NCI-H1092 treated with DMSO at 0.1 percent for 48 hours (cell line): ENCODE data around the gene CYTH2.
"Not testable (repeated sequence)": the region's sequence is repeated elsewhere in the genome, so short reads cannot be mapped to it uniquely, and the experiment has no call there.

ENCODE experiments used
- DNase-seq: peaks from one replicate; lab custom pipeline; 2025; lab: John Stamatoyannopoulos, UW

CYTH2 gene

GRCh38 chr19:48512504-48513288 is 43.5 kb downstream of the CYTH2 start:
- no peak for DNase-seq

GRCh38 chr19:48513289-48514122 is 44.3 kb downstream of the CYTH2 start:
- peak; percentile 42 for DNase-seq

GRCh38 chr19:48514123-48514458 is 44.9 kb downstream of the CYTH2 start:
- DNase-seq: no peak

GRCh38 chr19:48516536-48516935 is 47.4 kb downstream of the CYTH2 start:
- no peak for DNase-seq

GRCh38 chr19:48518207-48518606 is 49.0 kb downstream of the CYTH2 start:
- no peak for DNase-seq

- not testable (repeated sequence) for DNase-seq
Observed at GRCh38 chr19:48519426-48519825, 50.3 kb downstream of the CYTH2 start.

GRCh38 chr19:48520134-48520533 is 51.0 kb downstream of the CYTH2 start:
- DNase-seq: no peak

- DNase-seq: no peak
Observed at GRCh38 chr19:48524221-48524620, 55.1 kb downstream of the CYTH2 start.

- DNase-seq: no peak
Observed at GRCh38 chr19:48524732-48525131, 55.6 kb downstream of the CYTH2 start.

- no peak for DNase-seq
Observed at GRCh38 chr19:48529156-48529555, 60.0 kb downstream of the CYTH2 start.

- no peak for DNase-seq
Observed at GRCh38 chr19:48530066-48530720, 61.0 kb downstream of the CYTH2 start.

GRCh38 chr19:48530770-48531169 is 61.6 kb downstream of the CYTH2 start:
- no peak for DNase-seq
